GM12878 (cell line): ENCODE measurements around the gene TYSND1.

Source experiments
- POLR2AphosphoS5 ChIP-seq: IDR thresholded peaks from 2 replicates; pipeline ENCODE4 v1.6.1; 2011; ENCODE audit warnings: mild to moderate bottlenecking, low read length, inconsistent platforms
- TF ChIP-seq, protein P1 (sequence below): fragments of 450-650 bp; IDR thresholded peaks from 2 replicates; pipeline ENCODE4 v1.6.1; 2014; ENCODE audit warnings: mild to moderate bottlenecking

DNA sequence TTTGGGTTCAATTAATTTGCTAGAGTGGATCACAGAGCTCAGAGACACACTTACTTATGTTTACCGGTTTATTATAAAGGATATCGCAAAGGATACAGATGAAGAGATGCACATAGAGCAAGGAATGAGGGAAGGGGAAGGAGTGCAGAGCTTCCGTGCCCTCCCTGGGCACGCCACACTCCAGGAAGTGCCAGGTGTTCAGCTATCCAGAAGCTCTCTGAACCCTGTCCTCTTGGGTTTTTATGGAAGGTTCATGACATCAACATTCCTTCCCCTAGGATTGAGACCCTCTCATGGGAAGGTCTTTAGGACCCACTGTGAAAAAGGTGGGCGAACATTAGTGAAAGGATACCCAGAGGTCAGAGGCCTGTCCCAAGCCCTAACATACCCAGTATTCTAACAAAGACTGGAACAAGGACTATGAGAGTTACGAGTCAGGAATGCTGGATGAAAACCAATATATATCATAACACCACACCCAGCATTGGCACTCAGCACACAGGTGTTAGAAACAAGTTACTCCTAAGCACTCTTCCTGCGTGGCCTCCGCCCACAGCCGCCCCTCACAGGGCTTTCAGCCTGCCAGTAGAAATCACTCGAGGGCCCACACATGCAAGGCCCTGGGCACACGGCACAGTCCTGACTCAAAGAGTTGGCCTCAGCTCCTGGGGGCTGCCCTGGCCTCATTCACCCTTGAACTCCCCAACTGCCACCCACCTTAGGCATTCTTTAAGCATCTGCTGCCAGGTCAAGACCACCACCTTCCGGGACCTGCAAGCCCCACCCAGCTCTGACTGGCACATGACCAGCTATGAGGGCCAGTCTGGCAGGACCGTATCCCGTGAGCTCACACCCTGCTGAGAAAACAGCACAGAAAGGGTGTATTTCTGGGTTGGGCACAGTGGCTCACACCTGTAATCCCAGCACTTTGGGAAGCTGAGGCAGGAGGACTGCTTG, 8.3 kb downstream of the TYSND1 start:
- TF ChIP-seq POLR2AphosphoS5, result no peak
- TF ChIP-seq, protein P1, sequence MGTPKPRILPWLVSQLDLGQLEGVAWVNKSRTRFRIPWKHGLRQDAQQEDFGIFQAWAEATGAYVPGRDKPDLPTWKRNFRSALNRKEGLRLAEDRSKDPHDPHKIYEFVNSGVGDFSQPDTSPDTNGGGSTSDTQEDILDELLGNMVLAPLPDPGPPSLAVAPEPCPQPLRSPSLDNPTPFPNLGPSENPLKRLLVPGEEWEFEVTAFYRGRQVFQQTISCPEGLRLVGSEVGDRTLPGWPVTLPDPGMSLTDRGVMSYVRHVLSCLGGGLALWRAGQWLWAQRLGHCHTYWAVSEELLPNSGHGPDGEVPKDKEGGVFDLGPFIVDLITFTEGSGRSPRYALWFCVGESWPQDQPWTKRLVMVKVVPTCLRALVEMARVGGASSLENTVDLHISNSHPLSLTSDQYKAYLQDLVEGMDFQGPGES, result no peak
